HCT116 (cell line): ENCODE measurements around the gene FSIP2. TPM values are rescaled to one million over a fixed set of nuclear protein-coding genes. Genes with fewer than 3 reads are reported as not detected.
A peak's percentile ranks its signal among the peaks of the same experiment; 100 is the strongest.

Experiments
- ATAC-seq: fragments of 200-7000 bp; cut with Tn5 transposase; 2 replicates; pipeline ENCODE4 v1.9.1; 2020; ENCODE audit warnings: mild to moderate bottlenecking, moderate library complexity
- BruUV-seq: library from RNA; stranded (reverse); fragments of 400-500 nt; replicated peaks from 2 replicates; lab custom pipeline; 2021; lab: Mats Ljungman, UMichigan
- CTCF ChIA-PET: fragments of 300-600 bp; sonication (Branson Sonifier 250); formaldehyde crosslinking; loops from one replicate; lab custom pipeline; 2021; ENCODE audit warnings: antibody characterized with exemption; lab: Charles Lee
- POLR2A ChIA-PET: fragments of 300-600, 350-600 bp; sonication (Branson Sonifier 250); formaldehyde crosslinking; loops from one replicate; lab custom pipeline; 2021; ENCODE audit warnings: antibody characterized with exemption; lab: Charles Lee
- RAD21 ChIA-PET, 2 experiments: fragments of 300-600 bp; sonication (Branson Sonifier 250); formaldehyde crosslinking; loops; one replicate each; lab custom pipeline; 2023; ENCODE audit warnings: low total read pairs in 2 of 2; ENCODE audit not compliant: uncharacterized antibody in 2 of 2, unreplicated experiment in 2 of 2, low non-redundant PET in 1 of 2; lab: Charles Lee
- DNase-seq: peaks from one replicate; pipeline ENCODE4 v3.0.0-alpha.2; 2010; ENCODE audit warnings: low read depth, low spot score
- H2AFZ ChIP-seq: fragments of 200-600 bp; shearing (Covaris generic), sonication (generic); 2 replicates; pipeline ENCODE4 v1.6.1; 2017; ENCODE audit warnings: low read depth, mixed run types, mixed read lengths, antibody characterized with exemption, low read length; ENCODE audit not compliant: poor library complexity, severe bottlenecking
- H3K27ac ChIP-seq: 2 replicates; pipeline ENCODE4 v1.5.1; 2012; ENCODE audit warnings: low read depth, low read length
- H3K27me3 ChIP-seq: fragments of 200-600 bp; sonication (generic); 2 replicates; pipeline ENCODE4 v1.6.1; 2016; ENCODE audit warnings: mixed run types, low read length, mixed read lengths; ENCODE audit not compliant: insufficient read depth
- H3K36me3 ChIP-seq, 2 experiments: fragments of 200-500 bp in 1 of 2; fragments of 200-600 bp in 1 of 2; sonication (Bioruptor generic) in 1 of 2; sonication (generic) in 1 of 2; 2 replicates each; pipeline versions ENCODE4 v1.5.1 to v1.6.1; 2014 to 2016; ENCODE audit warnings: low read length in 2 of 2, inconsistent platforms in 1 of 2, mixed read lengths in 1 of 2, mixed run types in 1 of 2; ENCODE audit not compliant: insufficient read depth in 2 of 2, control insufficient read depth in 1 of 2
- H3K4me1 ChIP-seq, 2 experiments: fragments of 200-600 bp in 1 of 2; sonication (generic) in 1 of 2; 2 replicates each; pipeline versions ENCODE4 v1.5.1 to v1.6.1; 2012 to 2017; ENCODE audit warnings: low read length in 2 of 2, inconsistent platforms in 1 of 2, mild to moderate bottlenecking in 1 of 2, mixed read lengths in 1 of 2, mixed run types in 1 of 2, moderate library complexity in 1 of 2; ENCODE audit not compliant: insufficient read depth in 2 of 2, control insufficient read depth in 1 of 2
- H3K4me2 ChIP-seq: fragments of 200-600 bp; sonication (generic); 2 replicates; pipeline ENCODE4 v1.6.1; 2017; ENCODE audit warnings: mixed run types, low read length, mixed read lengths
- H3K4me3 ChIP-seq, 2 experiments: fragments of 200-600 bp in 1 of 2; sonication (generic) in 1 of 2; replicated peaks in 1 of 2; 2 replicates each; pipeline ENCODE4 v1.5.1; 2011 to 2016; ENCODE audit warnings: low read length in 2 of 2, control low read depth in 1 of 2, low read depth in 1 of 2, mild to moderate bottlenecking in 1 of 2, mixed read lengths in 1 of 2, mixed run types in 1 of 2
- H3K79me2 ChIP-seq: fragments of 200-600 bp; sonication (generic); 2 replicates; pipeline ENCODE4 v1.6.1; 2017; ENCODE audit warnings: mild to moderate bottlenecking, mixed run types, low read length, moderate library complexity, mixed read lengths; ENCODE audit not compliant: insufficient read depth
- H3K9ac ChIP-seq: fragments of 200-600 bp; sonication (generic); 2 replicates; pipeline ENCODE4 v1.6.1; 2016; ENCODE audit warnings: low read length, mixed read lengths
- H3K9me2 ChIP-seq: fragments of 200-600 bp; sonication (generic), shearing (Covaris generic); 2 replicates; pipeline ENCODE4 v1.6.1; 2017; ENCODE audit warnings: mixed run types, mild to moderate bottlenecking, moderate library complexity; ENCODE audit not compliant: insufficient read depth
- H3K9me3 ChIP-seq, 2 experiments: fragments of 200-500 bp in 1 of 2; fragments of 200-600 bp in 1 of 2; sonication (Bioruptor generic) in 1 of 2; sonication (generic) in 1 of 2; 2 replicates each; pipeline ENCODE4 v1.6.1; 2014 to 2017; ENCODE audit warnings: low read length in 2 of 2, mixed read lengths in 2 of 2, inconsistent platforms in 1 of 2, low read depth in 1 of 2, mild to moderate bottlenecking in 1 of 2, mixed run types in 1 of 2, moderate library complexity in 1 of 2; ENCODE audit not compliant: control insufficient read depth in 1 of 2, insufficient read depth in 1 of 2
- H4K20me1 ChIP-seq: fragments of 200-600 bp; sonication (generic), shearing (Covaris generic); 2 replicates; pipeline ENCODE4 v1.6.1; 2017; ENCODE audit warnings: mixed run types, mild to moderate bottlenecking, moderate library complexity; ENCODE audit not compliant: insufficient read depth
- CBX3 ChIP-seq: IDR thresholded peaks from 2 replicates; pipeline ENCODE4 v1.6.1; 2012; ENCODE audit warnings: low read depth
- CEBPB ChIP-seq: IDR thresholded peaks from 2 replicates; pipeline ENCODE4 v1.6.1; 2012; ENCODE audit warnings: low read depth
- CTCF ChIP-seq, 3 experiments: fragments of 200-600 bp in 1 of 3; sonication (generic) in 1 of 3; IDR thresholded peaks in 2 of 3; conservative IDR thresholded peaks in 1 of 3; 2 replicates each; pipeline ENCODE4 v1.5.1; 2012 to 2017; ENCODE audit warnings: low read depth in 2 of 3, low read length in 2 of 3, antibody characterized with exemption in 1 of 3, borderline replicate concordance in 1 of 3, control low read depth in 1 of 3, mild to moderate bottlenecking in 1 of 3, mixed read lengths in 1 of 3, mixed run types in 1 of 3, moderate library complexity in 1 of 3; ENCODE audit not compliant: insufficient read depth in 1 of 3
- EGR1 ChIP-seq: IDR thresholded peaks from 2 replicates; pipeline ENCODE4 v1.6.1; 2012; ENCODE audit warnings: low read depth
- ELF1 ChIP-seq: IDR thresholded peaks from 2 replicates; pipeline ENCODE4 v1.6.1; 2012; ENCODE audit warnings: low read depth, borderline replicate concordance
- EZH2 ChIP-seq: fragments of 200-600 bp; sonication (generic); IDR thresholded peaks from 2 replicates; pipeline ENCODE4 v1.6.1; 2017; ENCODE audit warnings: antibody characterized with exemption, mixed run types
- EZH2phosphoT487 ChIP-seq: fragments of 200-600 bp; IDR thresholded peaks from 2 replicates; pipeline ENCODE4 v1.6.1; 2018; ENCODE audit warnings: antibody characterized with exemption, borderline replicate concordance
- FOSL1 ChIP-seq: IDR thresholded peaks from 2 replicates; pipeline ENCODE4 v1.6.1; 2012; ENCODE audit warnings: low read depth
- JUND ChIP-seq: IDR thresholded peaks from 2 replicates; pipeline ENCODE4 v1.6.1; 2012
- POLR2A ChIP-seq: IDR thresholded peaks from 2 replicates; pipeline ENCODE4 v1.7.0; 2011; ENCODE audit warnings: borderline replicate concordance; ENCODE audit not compliant: insufficient read depth, insufficient read length; ENCODE audit errors: extremely low read depth
- RAD21 ChIP-seq: IDR thresholded peaks from 2 replicates; pipeline ENCODE4 v1.6.1; 2012; ENCODE audit warnings: low read depth, mild to moderate bottlenecking
- SIN3A ChIP-seq: IDR thresholded peaks from 2 replicates; pipeline ENCODE4 v1.6.1; 2012; ENCODE audit warnings: low read depth
- SP1 ChIP-seq: IDR thresholded peaks from 2 replicates; pipeline ENCODE4 v1.6.1; 2012; ENCODE audit warnings: low read depth
- SRF ChIP-seq: IDR thresholded peaks from 2 replicates; pipeline ENCODE4 v1.6.1; 2012; ENCODE audit warnings: low read depth
- TCF7L2 ChIP-seq: IDR thresholded peaks from 2 replicates; pipeline ENCODE4 v1.7.0; 2011; ENCODE audit warnings: borderline replicate concordance, inconsistent platforms; ENCODE audit not compliant: insufficient read depth, insufficient read length; ENCODE audit errors: extremely low read depth
- YY1 ChIP-seq: IDR thresholded peaks from 2 replicates; pipeline ENCODE4 v1.6.1; 2011; ENCODE audit warnings: low read length, low read depth, moderate library complexity, mild to moderate bottlenecking; ENCODE audit not compliant: insufficient replicate concordance; ENCODE audit errors: extremely low read depth
- ZFX ChIP-seq: fragments of 450-650 bp; IDR thresholded peaks from 2 replicates; pipeline ENCODE4 v1.6.1; 2017
- ZNF274 ChIP-seq: fragments of 200-500 bp; sonication (Bioruptor generic); IDR thresholded peaks from 2 replicates; pipeline ENCODE4 v1.6.1; 2014; ENCODE audit warnings: mild to moderate bottlenecking, low read depth, low read length, inconsistent platforms
- intact Hi-C: fragments of 100-400 bp; cut with micrococcal nuclease; formaldehyde crosslinking; loops from 2 replicates; pipeline ENCODE4 v1.10.0; 2022
- total RNA-seq: library from RNA; stranded (reverse); gene quantifications from one replicate; pipeline ENCODE4 v1.2.1, GENCODE V29; 2021; ENCODE audit not compliant: unreplicated experiment
- TF ChIP-seq, protein P1 (sequence below): IDR thresholded peaks from 2 replicates; pipeline ENCODE4 v1.6.1; 2012
- TF ChIP-seq, protein P2 (sequence below): IDR thresholded peaks from 2 replicates; pipeline ENCODE4 v1.6.1; 2012

FSIP2 gene
- total RNA-seq, 1 experiment from 2014 or later = not detected

DNA sequence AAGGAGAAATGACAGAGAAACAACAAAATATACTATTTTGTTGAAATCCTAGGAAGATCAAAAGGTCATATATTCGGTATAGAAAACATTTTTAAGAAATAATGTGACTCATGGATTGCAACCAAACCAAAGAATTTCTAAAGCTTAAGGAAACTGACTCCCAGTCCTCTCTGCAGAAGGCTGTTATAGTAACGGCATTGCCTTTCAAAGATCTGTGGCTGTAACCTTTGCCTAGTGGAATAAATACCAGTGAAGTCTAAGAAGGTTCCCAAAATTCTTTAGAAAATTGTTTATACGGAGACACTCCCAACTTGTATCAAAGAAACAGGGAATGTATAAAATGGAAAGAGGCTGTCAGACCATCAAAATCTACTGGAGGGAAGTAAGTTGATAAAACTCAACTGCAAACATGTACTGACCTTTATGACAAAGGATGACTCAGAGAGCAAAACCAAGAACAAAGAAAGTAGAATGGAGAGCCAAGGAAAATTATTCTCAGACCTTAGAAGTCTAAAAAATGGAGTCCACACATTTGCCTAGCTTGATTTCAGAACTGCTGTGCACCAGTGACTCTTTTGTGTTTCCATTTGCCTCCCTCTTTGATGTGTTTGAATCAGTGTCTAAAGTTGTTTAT is 48.6 kb upstream of the FSIP2 start:
- no peaks in the 10 kb centered on the region for H3K36me3 ChIP-seq
- TF ChIP-seq JUND (peak; percentile 62), EZH2phosphoT487 (no peak), CTCF (IDR thresholded peaks at IDR 0.05 in 2 of 3, conservative IDR thresholded peaks at IDR 0.05 in 1 of 3; ENCODE audit: borderline replicate concordance in 1 of 3, insufficient read depth in 1 of 3, low read depth in 2 of 3, low read length in 2 of 3) (no peak), YY1 (no peak), ELF1 (no peak), SP1 (peak; percentile 46; the same call in 1 of the 2 replicates), POLR2A (no peak), EZH2 (no peak), RAD21 (no peak), ZFX (no peak), SRF (no peak), ZNF274 (no peak), FOSL1 (peak; percentile 83), SIN3A (no peak), EGR1 (peak; percentile 9; the same call in 1 of the 2 replicates), CEBPB (no peak; the same call in 1 of the 2 replicates), TCF7L2 (peak; percentile 34), CBX3 (0 out of 2 replicates have a peak, but pooled peaks have one; percentile 58)
- TF ChIP-seq, protein P1, sequence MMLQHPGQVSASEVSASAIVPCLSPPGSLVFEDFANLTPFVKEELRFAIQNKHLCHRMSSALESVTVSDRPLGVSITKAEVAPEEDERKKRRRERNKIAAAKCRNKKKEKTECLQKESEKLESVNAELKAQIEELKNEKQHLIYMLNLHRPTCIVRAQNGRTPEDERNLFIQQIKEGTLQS = no peak
- TF ChIP-seq, protein P2, sequence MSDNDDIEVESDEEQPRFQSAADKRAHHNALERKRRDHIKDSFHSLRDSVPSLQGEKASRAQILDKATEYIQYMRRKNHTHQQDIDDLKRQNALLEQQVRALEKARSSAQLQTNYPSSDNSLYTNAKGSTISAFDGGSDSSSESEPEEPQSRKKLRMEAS = no peak
- TF ChIP-seq, all 23 proteins: peak for 6
- Histone ChIP-seq H3K4me3 (no peak overlapping the region), H3K79me2 (no peaks in the 10 kb centered on the region), H4K20me1 (no peaks in the 10 kb centered on the region), H3K27me3 (no peaks in the 10 kb centered on the region), H3K4me2 (peak overlapping the region; percentile 45), H3K9ac (no peak overlapping the region), H3K9me2 (no peaks in the 10 kb centered on the region), H2AFZ (peak overlapping the region; percentile 96), H3K27ac (no peak overlapping the region), H3K4me1 (peaks cover 5 to 12% of the 10 kb centered on the region in 2 experiments; a peak in 3 of 4 replicates), H3K9me3 (no peaks in the 10 kb centered on the region)
- peak; percentile 13 for DNase-seq
- POLR2A ChIA-PET = no interaction called here
- ATAC-seq = peak; percentile 66
- RAD21 ChIA-PET = no interaction called here
- intact Hi-C loops = no loop called here
- CTCF ChIA-PET = no interaction called here
- no TSS peak for BruUV-seq
